Thymus (tissue), 11 donors: ENCODE results near the gene DZIP1. TPM values are rescaled to one million over a fixed set of nuclear protein-coding genes. Genes with fewer than 3 reads are reported as not detected.

ENCODE experiments used
- DNase-seq, 9 donors: peaks; one replicate each; pipeline ENCODE4 v3.0.0-alpha.2; 2013; ENCODE audit warnings: low spot score in 9 of 9, low read depth in 6 of 9, missing footprints in 1 of 9
- H3K27ac ChIP-seq, 2 donors: one replicate each; pipeline ENCODE4 v1.5.1; 2013; ENCODE audit warnings: control low read depth in 1 of 2, low read depth in 1 of 2, low read length in 1 of 2, mild to moderate bottlenecking in 1 of 2, moderate library complexity in 1 of 2
- H3K27me3 ChIP-seq, 2 donors: one replicate each; pipeline ENCODE4 v1.5.1; 2013; ENCODE audit warnings: low read length in 1 of 2; ENCODE audit not compliant: control insufficient read depth in 2 of 2, insufficient read depth in 1 of 2
- H3K36me3 ChIP-seq, 2 donors: one replicate each; pipeline ENCODE4 v1.5.1; 2013; ENCODE audit warnings: low read length in 1 of 2, mild to moderate bottlenecking in 1 of 2, moderate library complexity in 1 of 2; ENCODE audit not compliant: control insufficient read depth in 2 of 2, insufficient read depth in 2 of 2
- H3K4me1 ChIP-seq, 2 donors: one replicate each; pipeline ENCODE4 v1.5.1; 2013; ENCODE audit warnings: low read length in 2 of 2; ENCODE audit not compliant: control insufficient read depth in 2 of 2, insufficient read depth in 2 of 2
- H3K4me3 ChIP-seq, 2 donors: one replicate each; pipeline ENCODE4 v1.5.1; 2013; ENCODE audit warnings: low read length in 2 of 2, control low read depth in 1 of 2, mild to moderate bottlenecking in 1 of 2
- H3K9me3 ChIP-seq, 2 donors: one replicate each; pipeline ENCODE4 v1.5.1; 2013; ENCODE audit warnings: low read length in 1 of 2, mild to moderate bottlenecking in 1 of 2; ENCODE audit not compliant: control insufficient read depth in 2 of 2, insufficient read depth in 1 of 2
- WGBS: extraction: QIAGEN DNeasy Blood & Tissue Kit; methylation state at CpG from one replicate; pipeline ENCODE4 v1.1.7; 2013; 5-methylcytosine and 5-hydroxymethylcytosine counted together
- polyA plus RNA-seq: library from polyadenylated mRNA; stranded (reverse); fragments of 200-250 nt; gene quantifications from one replicate; pipeline ENCODE4 v1.2.3, GENCODE V29; 2013
- total RNA-seq: library from RNA; stranded (reverse); fragments of 120-200 nt; gene quantifications from one replicate; pipeline ENCODE4 v1.2.4, GENCODE V29; 2013
- donor health status: healthy.

Gene DZIP1
- total and polyA plus RNA-seq, 2 donors: 5.5 to 7.0 TPM

DNA sequence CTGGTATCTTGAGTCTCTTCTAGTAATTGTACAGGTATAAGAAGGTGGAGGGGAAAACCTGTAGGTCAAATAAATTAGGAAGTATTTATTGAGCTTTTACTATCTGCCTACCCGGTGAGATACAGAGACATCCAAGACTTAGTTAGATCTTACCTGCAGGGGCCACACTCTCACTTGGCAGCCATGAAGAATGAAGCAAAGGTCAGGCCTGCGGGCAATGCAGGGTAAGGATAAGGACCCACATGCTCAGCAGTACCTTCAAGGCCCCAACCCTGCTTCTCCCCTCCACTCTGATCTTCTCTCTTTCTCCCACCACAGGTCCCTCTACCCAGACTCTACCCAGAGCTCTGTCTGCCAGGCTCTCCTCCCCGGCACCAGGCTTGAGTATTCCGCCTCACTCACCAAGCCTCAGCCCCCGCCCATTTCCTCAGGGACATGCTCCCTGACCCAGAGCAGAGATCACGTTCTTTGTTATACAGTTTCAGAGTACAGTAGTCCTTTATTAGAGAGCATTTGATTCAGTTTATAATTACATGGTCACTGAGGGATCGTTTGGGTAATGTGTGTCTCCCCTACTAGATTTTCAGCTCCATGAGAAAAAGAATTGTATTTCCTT, 110.9 kb downstream of the DZIP1 start:
- no peak for DNase-seq
- H3K27me3 ChIP-seq: no peaks in the 10 kb centered on the region
- H3K4me1 ChIP-seq: no peaks in the 10 kb centered on the region
- H3K27ac ChIP-seq: no peak overlapping the region
- H3K9me3 ChIP-seq: no peaks in the 10 kb centered on the region
- WGBS: 96% methylated on average over 7 of the region's 7 CpGs
- H3K4me3 ChIP-seq: no peak overlapping the region
- H3K36me3 ChIP-seq: no peaks in the 10 kb centered on the region

DNA sequence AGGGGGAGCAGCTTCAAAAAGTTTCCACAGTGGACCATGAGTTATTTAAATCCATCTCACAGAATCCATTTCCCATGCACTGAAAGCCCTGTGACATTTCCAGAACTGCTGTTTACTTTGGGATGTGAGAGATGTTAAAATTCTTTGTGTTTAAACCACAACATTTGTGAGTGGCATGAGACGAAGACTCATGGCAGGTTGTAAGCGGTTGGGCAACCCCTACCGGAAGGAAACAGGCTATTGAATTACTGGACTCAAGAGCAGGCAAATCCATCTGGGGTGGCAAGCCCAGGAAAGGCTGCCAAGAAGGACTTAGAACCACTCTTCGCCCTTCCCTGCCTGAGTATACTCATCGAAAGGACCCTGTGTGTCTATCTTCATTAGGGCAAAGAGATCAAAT, 114.3 kb downstream of the DZIP1 start:
- Histone ChIP-seq H3K4me3 (no peak overlapping the region), H3K27me3 (no peaks in the 10 kb centered on the region), H3K4me1 (no peaks in the 10 kb centered on the region), H3K36me3 (no peaks in the 10 kb centered on the region), H3K27ac (no peak overlapping the region), H3K9me3 (no peaks in the 10 kb centered on the region)
- DNase-seq: no peak
- WGBS: 36% methylated on average over 5 of the region's 5 CpGs

Other genes starting within 250 kb of the DZIP1 start
- 0.94 TPM for gene CLDN10, start 92.0 kb downstream of the DZIP1 start, total RNA-seq
- gene CLDN10, start 92.0 kb downstream of the DZIP1 start, polyA plus RNA-seq: 1.1 TPM
- gene DNAJC3, start 32.4 kb upstream of the DZIP1 start, total RNA-seq: 16.1 TPM
- gene DNAJC3, start 32.4 kb upstream of the DZIP1 start, polyA plus RNA-seq: 15.3 TPM